Ishikawa (cell line): Measurements from ENCODE around the gene SAMD9L.

ENCODE experiments used
- CEBPB ChIP-seq: IDR thresholded peaks from 2 replicates; pipeline ENCODE4 v1.6.1; 2012
- CREB1 ChIP-seq: IDR thresholded peaks from 2 replicates; pipeline ENCODE4 v1.6.1; 2012; ENCODE audit warnings: low read depth
- EGR1 ChIP-seq: IDR thresholded peaks from 2 replicates; pipeline ENCODE4 v1.6.1; 2012
- EP300 ChIP-seq: IDR thresholded peaks from 2 replicates; pipeline ENCODE4 v1.6.1; 2012; ENCODE audit warnings: borderline replicate concordance
- FOXM1 ChIP-seq: IDR thresholded peaks from 2 replicates; pipeline ENCODE4 v1.6.1; 2012; ENCODE audit warnings: low read depth, borderline replicate concordance
- NFIC ChIP-seq: IDR thresholded peaks from 2 replicates; pipeline ENCODE4 v1.6.1; 2012
- RAD21 ChIP-seq: IDR thresholded peaks from 2 replicates; pipeline ENCODE4 v1.6.1; 2012; ENCODE audit warnings: low read depth
- TAF1 ChIP-seq: IDR thresholded peaks from 2 replicates; pipeline ENCODE4 v1.6.1; 2012; ENCODE audit warnings: low read depth, mild to moderate bottlenecking
- TCF12 ChIP-seq: IDR thresholded peaks from 2 replicates; pipeline ENCODE4 v1.6.1; 2012; ENCODE audit warnings: low read depth
- TEAD4 ChIP-seq: IDR thresholded peaks from 2 replicates; pipeline ENCODE4 v1.6.1; 2012
- YY1 ChIP-seq: IDR thresholded peaks from 2 replicates; pipeline ENCODE4 v1.6.1; 2012; ENCODE audit warnings: low read depth
- ZBTB7A ChIP-seq: IDR thresholded peaks from 2 replicates; pipeline ENCODE4 v1.6.1; 2012; ENCODE audit warnings: low read depth
- TF ChIP-seq, protein P1 (sequence below): IDR thresholded peaks from 2 replicates; pipeline ENCODE4 v1.6.1; 2012
- TF ChIP-seq, protein P2 (sequence below): IDR thresholded peaks from 2 replicates; pipeline ENCODE4 v1.6.1; 2012
- TF ChIP-seq, protein P3 (sequence below): IDR thresholded peaks from 2 replicates; pipeline ENCODE4 v1.6.1; 2012; ENCODE audit warnings: low read depth, mild to moderate bottlenecking

The SAMD9L gene

DNA sequence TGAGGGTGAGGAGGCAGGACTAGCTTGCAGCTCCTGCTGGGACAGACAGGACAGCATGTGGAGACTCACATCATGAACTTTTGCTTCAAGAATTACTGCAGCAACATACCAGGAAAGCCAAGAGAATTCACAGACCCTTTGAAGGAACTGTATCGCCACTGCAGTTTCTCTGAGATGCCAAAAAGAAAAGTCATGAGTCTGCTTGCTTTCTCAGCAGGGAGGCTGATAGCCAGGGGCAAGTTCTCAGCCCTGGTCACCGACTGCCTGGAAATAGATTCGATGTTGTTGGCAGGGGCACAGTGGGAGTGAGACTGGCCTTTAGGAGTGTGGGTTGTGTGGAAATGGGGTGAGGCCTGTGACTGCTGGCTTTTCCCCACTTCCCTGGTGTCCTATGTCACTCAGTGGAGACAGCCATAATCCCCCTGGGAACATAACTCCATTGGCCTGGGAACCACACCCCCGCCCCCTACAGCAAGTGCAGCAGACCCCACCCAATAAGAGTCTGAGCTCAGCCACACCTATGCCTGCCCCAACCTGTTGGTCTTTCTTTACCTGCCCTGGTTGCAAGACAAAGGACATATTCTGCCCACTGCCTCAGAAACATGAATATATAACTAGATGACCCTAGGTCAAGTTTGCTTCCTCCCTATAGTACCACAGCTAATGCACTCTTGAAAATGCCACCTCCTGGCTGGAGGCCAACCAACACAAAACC is 28.8 kb downstream of the SAMD9L start:
- TF ChIP-seq RAD21 (no peak), NFIC (no peak), FOXM1 (no peak), TCF12 (no peak), EP300 (no peak), TEAD4 (no peak), CREB1 (no peak), EGR1 (no peak), TAF1 (no peak), CEBPB (no peak), ZBTB7A (no peak), YY1 (no peak)
- TF ChIP-seq, protein P1, sequence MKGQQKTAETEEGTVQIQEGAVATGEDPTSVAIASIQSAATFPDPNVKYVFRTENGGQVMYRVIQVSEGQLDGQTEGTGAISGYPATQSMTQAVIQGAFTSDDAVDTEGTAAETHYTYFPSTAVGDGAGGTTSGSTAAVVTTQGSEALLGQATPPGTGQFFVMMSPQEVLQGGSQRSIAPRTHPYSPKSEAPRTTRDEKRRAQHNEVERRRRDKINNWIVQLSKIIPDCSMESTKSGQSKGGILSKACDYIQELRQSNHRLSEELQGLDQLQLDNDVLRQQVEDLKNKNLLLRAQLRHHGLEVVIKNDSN: no peak
- TF ChIP-seq, protein P2, sequence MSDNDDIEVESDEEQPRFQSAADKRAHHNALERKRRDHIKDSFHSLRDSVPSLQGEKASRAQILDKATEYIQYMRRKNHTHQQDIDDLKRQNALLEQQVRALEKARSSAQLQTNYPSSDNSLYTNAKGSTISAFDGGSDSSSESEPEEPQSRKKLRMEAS: no peak
- TF ChIP-seq, protein P3, sequence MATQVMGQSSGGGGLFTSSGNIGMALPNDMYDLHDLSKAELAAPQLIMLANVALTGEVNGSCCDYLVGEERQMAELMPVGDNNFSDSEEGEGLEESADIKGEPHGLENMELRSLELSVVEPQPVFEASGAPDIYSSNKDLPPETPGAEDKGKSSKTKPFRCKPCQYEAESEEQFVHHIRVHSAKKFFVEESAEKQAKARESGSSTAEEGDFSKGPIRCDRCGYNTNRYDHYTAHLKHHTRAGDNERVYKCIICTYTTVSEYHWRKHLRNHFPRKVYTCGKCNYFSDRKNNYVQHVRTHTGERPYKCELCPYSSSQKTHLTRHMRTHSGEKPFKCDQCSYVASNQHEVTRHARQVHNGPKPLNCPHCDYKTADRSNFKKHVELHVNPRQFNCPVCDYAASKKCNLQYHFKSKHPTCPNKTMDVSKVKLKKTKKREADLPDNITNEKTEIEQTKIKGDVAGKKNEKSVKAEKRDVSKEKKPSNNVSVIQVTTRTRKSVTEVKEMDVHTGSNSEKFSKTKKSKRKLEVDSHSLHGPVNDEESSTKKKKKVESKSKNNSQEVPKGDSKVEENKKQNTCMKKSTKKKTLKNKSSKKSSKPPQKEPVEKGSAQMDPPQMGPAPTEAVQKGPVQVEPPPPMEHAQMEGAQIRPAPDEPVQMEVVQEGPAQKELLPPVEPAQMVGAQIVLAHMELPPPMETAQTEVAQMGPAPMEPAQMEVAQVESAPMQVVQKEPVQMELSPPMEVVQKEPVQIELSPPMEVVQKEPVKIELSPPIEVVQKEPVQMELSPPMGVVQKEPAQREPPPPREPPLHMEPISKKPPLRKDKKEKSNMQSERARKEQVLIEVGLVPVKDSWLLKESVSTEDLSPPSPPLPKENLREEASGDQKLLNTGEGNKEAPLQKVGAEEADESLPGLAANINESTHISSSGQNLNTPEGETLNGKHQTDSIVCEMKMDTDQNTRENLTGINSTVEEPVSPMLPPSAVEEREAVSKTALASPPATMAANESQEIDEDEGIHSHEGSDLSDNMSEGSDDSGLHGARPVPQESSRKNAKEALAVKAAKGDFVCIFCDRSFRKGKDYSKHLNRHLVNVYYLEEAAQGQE: no peak

DNA sequence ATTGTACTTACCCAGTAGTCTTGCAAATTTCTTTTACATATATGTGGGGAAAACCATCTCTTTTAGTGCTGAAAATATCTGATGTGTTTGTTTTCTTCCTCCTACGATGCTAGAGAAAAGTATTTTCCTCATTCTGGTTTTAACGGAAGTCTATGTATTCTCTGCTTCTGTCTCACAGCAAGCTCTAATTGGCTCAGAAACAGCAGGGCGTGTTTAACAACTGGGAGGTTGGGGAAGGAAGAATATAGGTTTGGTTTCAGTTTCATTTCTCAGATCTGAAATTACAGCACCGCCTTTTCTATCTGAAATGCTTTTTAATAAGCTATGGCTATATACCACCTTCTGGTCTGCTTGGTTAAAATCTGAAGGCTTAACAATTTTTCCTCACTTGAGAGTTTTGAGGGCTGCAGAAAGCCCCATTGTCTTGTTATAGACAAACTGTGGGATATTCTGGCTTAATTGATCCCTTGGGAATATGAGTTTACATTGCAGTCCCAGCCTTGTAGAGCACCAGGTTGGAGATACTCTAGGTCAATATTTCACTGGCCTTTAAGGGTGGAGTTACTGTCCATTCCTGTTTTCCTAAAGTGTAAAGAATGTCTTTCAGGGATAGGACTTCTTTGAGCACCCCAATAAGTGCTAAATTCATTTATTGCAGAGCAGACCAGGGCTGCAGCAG is 30.2 kb downstream of the SAMD9L start, which contains the start of gene SAMD9:
Gene SAMD9 (minus strand): TSS at position 128 of the 679 bp plus-strand sequence. CDS start 11,882 bp downstream, outside the sequence.
- TF ChIP-seq TCF12 (no peak), TEAD4 (no peak), EP300 (no peak), TAF1 (no peak), FOXM1 (no peak)

DNA sequence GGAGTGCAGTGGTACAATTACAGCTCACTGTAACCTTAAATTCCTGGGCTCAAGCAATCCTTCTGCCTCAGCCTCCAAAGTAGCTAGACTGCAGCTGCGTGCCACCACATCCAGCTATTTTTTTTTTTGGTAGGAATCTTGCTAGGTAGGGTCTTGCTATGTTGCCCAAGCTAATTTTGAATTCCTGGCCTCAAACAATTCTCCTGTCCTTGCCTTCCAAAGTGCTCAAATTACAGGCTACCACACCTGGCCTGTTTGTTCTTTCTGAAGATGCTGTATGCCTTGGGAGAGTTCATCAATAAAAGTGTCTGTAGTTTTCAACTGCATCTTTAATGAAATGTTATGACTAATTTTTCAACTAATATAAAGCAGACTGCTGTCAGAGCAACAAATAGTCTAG is 30.9 kb downstream of the SAMD9L start:
- TF ChIP-seq FOXM1 (no peak), NFIC (no peak), CREB1 (no peak), ZBTB7A (no peak), EP300 (no peak), TEAD4 (no peak), TAF1 (no peak), CEBPB (no peak), EGR1 (no peak), TCF12 (no peak), YY1 (no peak)
- TF ChIP-seq, protein P3: no peak
- TF ChIP-seq, protein P2: no peak
- TF ChIP-seq, protein P1: no peak

DNA sequence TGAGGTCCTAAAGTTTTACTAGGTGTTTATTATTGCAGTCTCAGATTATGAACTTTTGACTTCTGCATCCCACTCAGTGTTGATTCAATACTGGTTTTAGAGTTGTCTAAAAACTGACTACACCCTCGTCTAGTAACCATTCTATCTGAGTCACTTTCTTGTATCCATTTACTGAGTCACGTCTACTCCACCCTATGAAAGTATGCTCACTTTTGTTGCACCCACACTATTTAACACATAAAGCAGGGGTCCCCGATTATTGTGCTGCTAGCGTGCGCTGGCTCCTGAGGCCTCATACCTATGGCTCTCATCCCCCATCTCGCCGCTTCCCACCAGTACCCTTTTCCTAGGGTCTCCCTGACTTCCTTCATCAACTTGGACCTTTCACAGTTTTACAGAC is 32.4 kb downstream of the SAMD9L start:
- TF ChIP-seq, protein P1: no peak
- no peak for TF ChIP-seq EGR1
- TF ChIP-seq, protein P3: no peak
- no peak for TF ChIP-seq TEAD4
- TF ChIP-seq YY1: no peak
- no peak for TF ChIP-seq CEBPB
- TF ChIP-seq RAD21: no peak
